Measurements from ENCODE around the gene MT1M.

DNA sequence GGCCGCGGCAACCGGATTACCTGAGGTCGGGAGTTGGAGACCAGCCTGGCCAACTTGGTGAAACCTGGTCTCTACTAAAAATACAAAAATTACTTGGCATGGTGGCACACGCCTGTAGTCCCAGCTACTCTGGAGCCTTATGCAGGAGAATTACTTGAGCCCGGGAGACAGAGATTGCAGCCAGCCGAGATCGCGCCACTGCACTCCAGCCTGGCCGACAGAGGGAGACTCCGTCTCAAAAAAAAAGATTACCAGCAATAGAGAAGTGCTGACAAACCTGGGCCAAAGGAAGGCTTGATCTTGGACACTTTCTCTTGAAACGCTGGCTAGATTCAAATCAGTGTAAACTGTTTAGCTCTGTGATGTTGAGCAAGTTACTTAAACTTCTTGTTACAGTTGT is 41.5 kb downstream of the MT1M start:
- TF ChIP-seq, protein P1, sequence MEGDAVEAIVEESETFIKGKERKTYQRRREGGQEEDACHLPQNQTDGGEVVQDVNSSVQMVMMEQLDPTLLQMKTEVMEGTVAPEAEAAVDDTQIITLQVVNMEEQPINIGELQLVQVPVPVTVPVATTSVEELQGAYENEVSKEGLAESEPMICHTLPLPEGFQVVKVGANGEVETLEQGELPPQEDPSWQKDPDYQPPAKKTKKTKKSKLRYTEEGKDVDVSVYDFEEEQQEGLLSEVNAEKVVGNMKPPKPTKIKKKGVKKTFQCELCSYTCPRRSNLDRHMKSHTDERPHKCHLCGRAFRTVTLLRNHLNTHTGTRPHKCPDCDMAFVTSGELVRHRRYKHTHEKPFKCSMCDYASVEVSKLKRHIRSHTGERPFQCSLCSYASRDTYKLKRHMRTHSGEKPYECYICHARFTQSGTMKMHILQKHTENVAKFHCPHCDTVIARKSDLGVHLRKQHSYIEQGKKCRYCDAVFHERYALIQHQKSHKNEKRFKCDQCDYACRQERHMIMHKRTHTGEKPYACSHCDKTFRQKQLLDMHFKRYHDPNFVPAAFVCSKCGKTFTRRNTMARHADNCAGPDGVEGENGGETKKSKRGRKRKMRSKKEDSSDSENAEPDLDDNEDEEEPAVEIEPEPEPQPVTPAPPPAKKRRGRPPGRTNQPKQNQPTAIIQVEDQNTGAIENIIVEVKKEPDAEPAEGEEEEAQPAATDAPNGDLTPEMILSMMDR (IDR thresholded peaks at IDR 0.05) = peak; percentile 32 to 78 (median 70)
- TF ChIP-seq POLR2A (IDR thresholded peaks at IDR 0.05) = no peak
